Right atrium auricular region (tissue), 2 donors: Measurements from ENCODE around the gene DNAH12. TPM values are rescaled to one million over a fixed set of nuclear protein-coding genes. Genes with fewer than 3 reads are reported as not detected.
"Not testable (repeated sequence)": the region's sequence is repeated elsewhere in the genome, so short reads cannot be mapped to it uniquely, and the experiment has no call there.

Source experiments
- DNase-seq: peaks from one replicate; pipeline ENCODE4 v3.0.0-alpha.2; 2019; ENCODE audit warnings: low spot score
- H3K27ac ChIP-seq, 2 donors: fragments of 200-600 bp; sonication (generic); 1 replicate in 1 of 2; 2 replicates in 1 of 2; pipeline ENCODE4 v1.5.1; 2016 to 2019
- H3K27me3 ChIP-seq, 2 donors: fragments of 200-600 bp; sonication (generic); one replicate each; pipeline versions ENCODE4 v1.5.1 to v1.6.0; 2017 to 2019
- H3K36me3 ChIP-seq: fragments of 200-600 bp; sonication (generic); one replicate; pipeline ENCODE4 v1.5.1; 2016
- H3K4me1 ChIP-seq, 2 donors: fragments of 200-600 bp; sonication (generic); one replicate each; pipeline versions ENCODE4 v1.5.1 to v1.6.0; 2017 to 2019
- H3K4me3 ChIP-seq, 2 donors: fragments of 200-600 bp; sonication (generic); 1 replicate in 1 of 2; 2 replicates in 1 of 2; pipeline ENCODE4 v1.5.1; 2017 to 2019; ENCODE audit warnings: mild to moderate bottlenecking in 1 of 2, moderate library complexity in 1 of 2
- H3K9me3 ChIP-seq, 2 donors: fragments of 200-600 bp; sonication (generic); one replicate each; pipeline ENCODE4 v1.5.1; 2019
- CTCF ChIP-seq, 2 donors: fragments of 200-600 bp; sonication (generic); IDR thresholded peaks; one replicate each; pipeline ENCODE4 v1.5.1; 2019; ENCODE audit warnings: antibody characterized with exemption in 2 of 2
- total RNA-seq, 2 donors: library from RNA; depleted of rRNA; stranded (reverse); fragments of >200 nt; gene quantifications; one replicate each; pipeline ENCODE4 v1.1.0, GENCODE V29; 2016

Gene DNAH12
- total RNA-seq, 2 donors from 2014 or later, result 0.08 TPM; not detected in 1

- Histone ChIP-seq H3K4me3 (no peak overlapping the region), H3K27ac (no peak overlapping the region), H3K36me3 (no peaks in the 10 kb centered on the region), H3K27me3 (no peaks in the 10 kb centered on the region), H3K9me3 (no peaks in the 10 kb centered on the region), H3K4me1 (no peaks in the 10 kb centered on the region)
- DNase-seq, result no peak
- TF ChIP-seq CTCF (IDR thresholded peaks at IDR 0.05), result no peak
These were observed 25.7 kb downstream of the DNAH12 start for GRCh38 chr3:57518276-57518915.

- H3K27me3 ChIP-seq, result no peaks in the 10 kb centered on the region
- H3K4me1 ChIP-seq, result no peaks in the 10 kb centered on the region
- H3K36me3 ChIP-seq, result no peaks in the 10 kb centered on the region
- no peak for DNase-seq
- no peak overlapping the region for H3K4me3 ChIP-seq
- no peak for TF ChIP-seq CTCF (IDR thresholded peaks at IDR 0.05)
- H3K27ac ChIP-seq, result no peak overlapping the region
- no peaks in the 10 kb centered on the region for H3K9me3 ChIP-seq
These were observed 32.0 kb downstream of the DNAH12 start for GRCh38 chr3:57512166-57512565.

- H3K27ac ChIP-seq, result no peak overlapping the region
- no peaks in the 10 kb centered on the region for H3K27me3 ChIP-seq
- H3K4me3 ChIP-seq, result no peak overlapping the region
- no peaks in the 10 kb centered on the region for H3K36me3 ChIP-seq
- TF ChIP-seq CTCF (IDR thresholded peaks at IDR 0.05), result no peak
- H3K9me3 ChIP-seq, result no peaks in the 10 kb centered on the region
- DNase-seq, result no peak
- no peaks in the 10 kb centered on the region for H3K4me1 ChIP-seq
These were observed 38.2 kb downstream of the DNAH12 start for GRCh38 chr3:57505901-57506300.

GRCh38 chr3:57500506-57500905, 43.6 kb downstream of the DNAH12 start:
- H3K9me3 ChIP-seq, result no peaks in the 10 kb centered on the region

GRCh38 chr3:57497904-57498303, 46.2 kb downstream of the DNAH12 start:
- Histone ChIP-seq H3K27ac (no peak overlapping the region), H3K9me3 (no peaks in the 10 kb centered on the region), H3K4me3 (no peak overlapping the region), H3K4me1 (no peaks in the 10 kb centered on the region), H3K36me3 (no peaks in the 10 kb centered on the region), H3K27me3 (no peaks in the 10 kb centered on the region)
- no peak for TF ChIP-seq CTCF (IDR thresholded peaks at IDR 0.05)
- no peak for DNase-seq

More at GRCh38 chr3:57500506-57500905, 43.6 kb downstream of the DNAH12 start:
- H3K27ac ChIP-seq, result no peak overlapping the region
- no peaks in the 10 kb centered on the region for H3K27me3 ChIP-seq
- no peaks in the 10 kb centered on the region for H3K4me1 ChIP-seq
- no peaks in the 10 kb centered on the region for H3K36me3 ChIP-seq
- DNase-seq, result no peak
- no peak overlapping the region for H3K4me3 ChIP-seq
- no peak for TF ChIP-seq CTCF (IDR thresholded peaks at IDR 0.05)

- no peak for DNase-seq
- TF ChIP-seq CTCF (IDR thresholded peaks at IDR 0.05), result no peak
- Histone ChIP-seq H3K27me3 (no peaks in the 10 kb centered on the region), H3K4me3 (no peak overlapping the region), H3K9me3 (no peaks in the 10 kb centered on the region), H3K4me1 (no peaks in the 10 kb centered on the region), H3K36me3 (no peaks in the 10 kb centered on the region), H3K27ac (no peak overlapping the region)
These were observed 59.6 kb downstream of the DNAH12 start for GRCh38 chr3:57484563-57484962.

GRCh38 chr3:57477193-57477592, 67.0 kb downstream of the DNAH12 start:
- not testable (repeated sequence) for H3K27me3 ChIP-seq, H3K27ac ChIP-seq, H3K4me1 ChIP-seq, H3K4me3 ChIP-seq, H3K9me3 ChIP-seq, DNase-seq, H3K36me3 ChIP-seq
